Testis (tissue), 2 donors: ENCODE data around the gene MRPS27.

Source experiments
- POLR2A ChIP-seq: fragments of 450-650 bp; IDR thresholded peaks from one replicate; pipeline ENCODE4 v1.6.1; 2017; ENCODE audit warnings: antibody characterized with exemption, mild to moderate bottlenecking, moderate library complexity
- TF ChIP-seq, protein P1 (sequence below), 3 experiments: fragments of 450-650 bp in 2 of 3; fragments of 200-600 bp in 1 of 3; sonication (generic) in 1 of 3; IDR thresholded peaks; one replicate each; pipeline ENCODE4 v1.5.1; 2016 to 2019; ENCODE audit warnings: antibody characterized with exemption in 3 of 3, mild to moderate bottlenecking in 2 of 3, moderate library complexity in 1 of 3

DNA sequence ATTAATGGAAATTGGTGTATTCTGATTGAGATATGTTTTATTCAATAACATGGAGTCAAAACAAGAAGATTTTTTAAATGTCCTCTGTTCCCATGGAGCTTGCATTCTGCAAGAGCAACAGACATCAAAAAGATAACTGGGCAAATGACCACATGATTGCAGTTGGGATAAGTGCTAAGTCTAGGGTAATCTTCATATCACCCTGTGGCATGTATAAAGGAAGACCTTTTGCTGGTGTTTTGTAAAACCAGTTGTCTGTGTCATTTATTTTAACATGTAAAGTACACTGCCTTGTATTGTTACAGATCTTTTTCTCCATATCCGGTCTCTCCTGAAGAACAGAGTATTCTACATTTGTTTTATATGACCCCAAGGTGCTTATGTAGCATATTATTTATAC is 44.1 kb upstream of the MRPS27 start:
- TF ChIP-seq, protein P1, sequence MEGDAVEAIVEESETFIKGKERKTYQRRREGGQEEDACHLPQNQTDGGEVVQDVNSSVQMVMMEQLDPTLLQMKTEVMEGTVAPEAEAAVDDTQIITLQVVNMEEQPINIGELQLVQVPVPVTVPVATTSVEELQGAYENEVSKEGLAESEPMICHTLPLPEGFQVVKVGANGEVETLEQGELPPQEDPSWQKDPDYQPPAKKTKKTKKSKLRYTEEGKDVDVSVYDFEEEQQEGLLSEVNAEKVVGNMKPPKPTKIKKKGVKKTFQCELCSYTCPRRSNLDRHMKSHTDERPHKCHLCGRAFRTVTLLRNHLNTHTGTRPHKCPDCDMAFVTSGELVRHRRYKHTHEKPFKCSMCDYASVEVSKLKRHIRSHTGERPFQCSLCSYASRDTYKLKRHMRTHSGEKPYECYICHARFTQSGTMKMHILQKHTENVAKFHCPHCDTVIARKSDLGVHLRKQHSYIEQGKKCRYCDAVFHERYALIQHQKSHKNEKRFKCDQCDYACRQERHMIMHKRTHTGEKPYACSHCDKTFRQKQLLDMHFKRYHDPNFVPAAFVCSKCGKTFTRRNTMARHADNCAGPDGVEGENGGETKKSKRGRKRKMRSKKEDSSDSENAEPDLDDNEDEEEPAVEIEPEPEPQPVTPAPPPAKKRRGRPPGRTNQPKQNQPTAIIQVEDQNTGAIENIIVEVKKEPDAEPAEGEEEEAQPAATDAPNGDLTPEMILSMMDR (IDR thresholded peaks at IDR 0.05) = no peak
- no peak for TF ChIP-seq POLR2A
